Mammary epithelial cell (primary cell): ENCODE measurements around the gene IL32.

Source experiments
- CTCF ChIP-seq, 2 donors: IDR thresholded peaks in 1 of 2; conservative IDR thresholded peaks in 1 of 2; 2 replicates each; pipeline ENCODE4 v1.5.1; 2011 to 2012; ENCODE audit warnings: inconsistent platforms in 2 of 2, low read length in 2 of 2, mild to moderate bottlenecking in 2 of 2, control low read depth in 1 of 2, low read depth in 1 of 2; ENCODE audit not compliant: insufficient read depth in 1 of 2; ENCODE audit errors: extremely low read depth in 1 of 2
- EZH2 ChIP-seq: IDR thresholded peaks from 2 replicates; pipeline ENCODE4 v1.6.1; 2012; ENCODE audit warnings: low read length, inconsistent platforms, borderline replicate concordance

- no peak for TF ChIP-seq CTCF (conservative IDR thresholded peaks at IDR 0.05 in 1 of 2, IDR thresholded peaks at IDR 0.05 in 1 of 2; ENCODE audit: extremely low read depth in 1 of 2, insufficient read depth in 1 of 2, low read depth in 1 of 2, low read length in 2 of 2)
- no peak for TF ChIP-seq EZH2
Observed at GRCh38 chr16:3030222-3031212, 34.9 kb upstream of the IL32 start.
